Smooth muscle cell (in vitro differentiated cells): ENCODE results near the gene ITPRID2. TPM values are rescaled to one million over a fixed set of nuclear protein-coding genes. Genes with fewer than 3 reads are reported as not detected.
A peak's percentile ranks its signal among the peaks of the same experiment; 100 is the strongest.

Experiments used
- DNase-seq: peaks from one replicate; lab custom pipeline; 2025; ENCODE audit not compliant: unreplicated experiment; lab: John Stamatoyannopoulos, UW
- H2AFZ ChIP-seq: fragments of 200-600 bp; sonication (generic); 2 replicates; pipeline ENCODE4 v1.6.0; 2016; ENCODE audit warnings: antibody characterized with exemption, low read depth, mild to moderate bottlenecking
- H3F3A ChIP-seq: fragments of 200-600 bp; sonication (generic); 2 replicates; pipeline ENCODE4 v1.6.0; 2017; ENCODE audit warnings: antibody characterized with exemption, low read depth
- H3K27ac ChIP-seq: fragments of 200-600 bp; sonication (generic); 2 replicates; pipeline ENCODE4 v1.5.1; 2016; ENCODE audit warnings: low read depth, mild to moderate bottlenecking
- H3K27me3 ChIP-seq: fragments of 200-600 bp; sonication (generic); 2 replicates; pipeline ENCODE4 v1.6.1; 2016; ENCODE audit warnings: low read depth, mild to moderate bottlenecking
- H3K36me3 ChIP-seq: fragments of 200-600 bp; sonication (generic); 2 replicates; pipeline ENCODE4 v1.5.1; 2016; ENCODE audit warnings: low read depth
- H3K4me1 ChIP-seq: fragments of 200-600 bp; sonication (generic); 2 replicates; pipeline ENCODE4 v1.5.1; 2016; ENCODE audit warnings: low read depth
- H3K4me2 ChIP-seq: fragments of 200-600 bp; sonication (generic); 2 replicates; pipeline ENCODE4 v1.6.0; 2016; ENCODE audit warnings: mild to moderate bottlenecking
- H3K4me3 ChIP-seq: fragments of 200-600 bp; sonication (generic); 2 replicates; pipeline ENCODE4 v1.5.1; 2016; ENCODE audit warnings: mild to moderate bottlenecking
- H3K79me2 ChIP-seq: fragments of 200-600 bp; sonication (generic); 2 replicates; pipeline ENCODE4 v1.6.0; 2016; ENCODE audit warnings: low read depth, mild to moderate bottlenecking
- H3K9ac ChIP-seq: fragments of 200-600 bp; sonication (generic); 2 replicates; pipeline ENCODE4 v1.6.0; 2016; ENCODE audit warnings: low read depth
- H3K9me3 ChIP-seq: fragments of 200-600 bp; sonication (generic); replicated peaks from 2 replicates; pipeline ENCODE4 v1.5.1; 2016; ENCODE audit warnings: low read depth
- H4K20me1 ChIP-seq: fragments of 200-600 bp; sonication (generic); 2 replicates; pipeline ENCODE4 v1.6.0; 2016; ENCODE audit warnings: low read depth
- WGBS: methylation state at CpG from one replicate; pipeline ENCODE4 v1.1.7; 2016; ENCODE audit warnings: low lambda C conversion rate; 5-methylcytosine and 5-hydroxymethylcytosine counted together
- polyA plus RNA-seq: library from polyadenylated mRNA; unstranded; fragments of >200 nt; fragmentation: Nextera tagmentation; extraction: Ambion mirVana; gene quantifications from 2 replicates; pipeline ENCODE4 v1.2.1, GENCODE V29; 2016
- total RNA-seq: library from RNA; depleted of rRNA; stranded (reverse); fragments of >200 nt; gene quantifications from 2 replicates; pipeline ENCODE4 v1.2.3, GENCODE V29; 2014
- TF ChIP-seq, protein P1 (sequence below): fragments of 200-600 bp; sonication (generic); IDR thresholded peaks from 2 replicates; pipeline ENCODE4 v1.5.1; 2017; ENCODE audit warnings: borderline replicate concordance, mild to moderate bottlenecking, antibody characterized with exemption; ENCODE audit not compliant: insufficient read depth, poor library complexity, severe bottlenecking

ITPRID2 gene
- total and polyA plus RNA-seq, 2 experiments from 2014 or later: 28.2 to 556 TPM

DNA sequence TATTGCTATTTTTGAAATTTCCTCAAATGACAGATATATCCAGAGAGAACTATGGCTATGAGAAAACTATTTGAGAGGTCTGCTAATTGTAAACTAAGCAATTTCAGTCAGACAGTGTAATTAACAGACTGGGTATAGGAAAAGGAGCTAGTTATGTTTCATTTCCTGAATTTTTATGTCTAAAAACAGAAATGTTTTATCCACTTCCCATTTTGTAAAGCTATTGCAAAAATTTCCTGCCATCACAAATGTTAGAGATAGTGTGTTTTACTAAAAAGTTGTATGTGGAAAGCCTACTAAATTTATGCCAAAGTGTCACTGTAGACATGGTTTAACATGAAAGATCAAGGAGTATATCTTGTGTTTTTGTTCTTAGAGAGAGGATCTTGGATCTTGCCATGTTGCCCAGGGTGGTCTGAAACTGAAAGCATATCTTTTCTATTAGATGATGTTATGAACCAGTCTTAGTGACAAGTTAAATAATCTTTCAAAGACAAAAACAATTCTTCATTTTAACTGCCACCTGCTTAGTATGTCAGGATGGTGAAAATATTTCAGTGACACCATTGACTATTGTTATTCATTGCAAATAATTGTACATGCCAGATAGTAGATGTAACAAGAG, 40.5 kb upstream of the ITPRID2 start:
- TF ChIP-seq, protein P1, sequence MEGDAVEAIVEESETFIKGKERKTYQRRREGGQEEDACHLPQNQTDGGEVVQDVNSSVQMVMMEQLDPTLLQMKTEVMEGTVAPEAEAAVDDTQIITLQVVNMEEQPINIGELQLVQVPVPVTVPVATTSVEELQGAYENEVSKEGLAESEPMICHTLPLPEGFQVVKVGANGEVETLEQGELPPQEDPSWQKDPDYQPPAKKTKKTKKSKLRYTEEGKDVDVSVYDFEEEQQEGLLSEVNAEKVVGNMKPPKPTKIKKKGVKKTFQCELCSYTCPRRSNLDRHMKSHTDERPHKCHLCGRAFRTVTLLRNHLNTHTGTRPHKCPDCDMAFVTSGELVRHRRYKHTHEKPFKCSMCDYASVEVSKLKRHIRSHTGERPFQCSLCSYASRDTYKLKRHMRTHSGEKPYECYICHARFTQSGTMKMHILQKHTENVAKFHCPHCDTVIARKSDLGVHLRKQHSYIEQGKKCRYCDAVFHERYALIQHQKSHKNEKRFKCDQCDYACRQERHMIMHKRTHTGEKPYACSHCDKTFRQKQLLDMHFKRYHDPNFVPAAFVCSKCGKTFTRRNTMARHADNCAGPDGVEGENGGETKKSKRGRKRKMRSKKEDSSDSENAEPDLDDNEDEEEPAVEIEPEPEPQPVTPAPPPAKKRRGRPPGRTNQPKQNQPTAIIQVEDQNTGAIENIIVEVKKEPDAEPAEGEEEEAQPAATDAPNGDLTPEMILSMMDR: no peak
- Histone ChIP-seq H3K27ac (no peak overlapping the region), H3K9me3 (no peaks in the 10 kb centered on the region), H4K20me1 (no peaks in the 10 kb centered on the region), H3K79me2 (no peaks in the 10 kb centered on the region), H3K27me3 (no peaks in the 10 kb centered on the region), H3K4me1 (no peaks in the 10 kb centered on the region), H3K4me3 (no peak overlapping the region), H3K4me2 (no peak overlapping the region), H3K9ac (no peak overlapping the region), H3K36me3 (no peaks in the 10 kb centered on the region), H2AFZ (no peak overlapping the region), H3F3A (no peaks in the 10 kb centered on the region)
- no peak for DNase-seq

DNA sequence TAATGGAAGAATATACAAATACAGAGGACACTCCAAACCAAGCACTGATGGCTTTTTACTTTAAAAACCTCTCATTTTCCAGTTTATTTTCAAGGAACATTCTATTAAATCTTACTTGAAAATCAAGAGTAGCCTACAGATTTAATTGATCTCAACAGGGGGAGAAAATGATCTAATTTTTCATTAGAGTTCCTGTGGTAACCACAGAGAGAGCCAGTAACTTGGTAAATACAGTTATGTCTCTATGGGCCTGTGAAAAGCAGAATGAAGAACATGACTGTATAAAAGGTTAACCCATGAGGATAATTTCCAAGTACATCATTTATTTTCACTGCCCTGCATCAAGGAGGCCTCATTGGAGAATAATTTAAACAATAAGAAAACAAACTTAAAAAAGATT, 39.8 kb upstream of the ITPRID2 start:
- H3K27me3 ChIP-seq: no peaks in the 10 kb centered on the region
- no peaks in the 10 kb centered on the region for H3K4me1 ChIP-seq
- H3K36me3 ChIP-seq: no peaks in the 10 kb centered on the region
- H3K79me2 ChIP-seq: no peaks in the 10 kb centered on the region
- H3K4me2 ChIP-seq: no peak overlapping the region
- H2AFZ ChIP-seq: no peak overlapping the region
- no peak overlapping the region for H3K4me3 ChIP-seq
- no peaks in the 10 kb centered on the region for H3K9me3 ChIP-seq
- no peak overlapping the region for H3K9ac ChIP-seq
- no peak for DNase-seq
- no peak overlapping the region for H3K27ac ChIP-seq
- no peaks in the 10 kb centered on the region for H4K20me1 ChIP-seq
- TF ChIP-seq, protein P1: no peak
- no peaks in the 10 kb centered on the region for H3F3A ChIP-seq

DNA sequence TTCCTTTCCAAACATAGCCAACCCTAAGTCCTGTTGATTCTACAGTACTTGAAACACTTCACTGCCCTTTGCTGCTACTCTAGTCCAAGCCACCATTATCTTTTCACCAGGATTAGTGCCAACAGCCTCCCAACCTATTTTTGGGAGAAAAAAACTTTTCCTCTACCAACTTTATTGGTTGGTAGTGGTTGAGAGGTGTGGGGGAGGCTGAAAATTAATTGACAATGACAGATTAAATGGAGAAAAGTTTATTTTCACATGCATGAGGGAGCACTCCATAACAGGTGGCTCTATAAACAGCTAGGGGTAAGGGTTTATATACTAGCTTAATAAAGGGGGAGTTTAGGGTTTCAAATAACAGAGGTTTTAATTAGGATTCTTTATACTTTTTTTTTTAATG, 37.8 kb upstream of the ITPRID2 start:
- Histone ChIP-seq H3K4me2 (no peak overlapping the region), H3K9ac (no peak overlapping the region), H4K20me1 (no peaks in the 10 kb centered on the region), H2AFZ (no peak overlapping the region), H3K27ac (no peak overlapping the region), H3K27me3 (no peaks in the 10 kb centered on the region), H3K79me2 (no peaks in the 10 kb centered on the region), H3K36me3 (no peaks in the 10 kb centered on the region), H3K4me1 (no peaks in the 10 kb centered on the region), H3F3A (peaks cover 3% of the 10 kb centered on the region), H3K9me3 (no peaks in the 10 kb centered on the region), H3K4me3 (no peak overlapping the region)
- no peak for DNase-seq
- TF ChIP-seq, protein P1: no peak

DNA sequence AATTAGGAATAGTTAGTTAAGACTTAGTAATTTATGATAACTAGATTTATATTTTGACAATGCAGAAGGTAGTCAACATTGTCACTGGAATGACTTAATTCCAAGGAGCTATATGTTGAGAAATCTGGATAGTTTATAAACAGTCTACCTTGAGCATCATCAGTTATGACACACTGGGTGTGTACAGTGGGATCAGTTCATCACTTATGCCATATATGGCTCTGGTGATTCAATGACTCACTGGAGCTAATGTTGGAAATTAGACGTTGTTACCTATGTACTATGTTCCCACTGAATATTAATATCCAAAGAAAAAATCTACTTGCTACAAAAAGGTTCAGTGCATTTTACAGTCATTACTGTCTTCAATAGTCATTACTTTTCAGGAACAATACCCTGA, 34.0 kb upstream of the ITPRID2 start:
- no peak overlapping the region for H3K9ac ChIP-seq
- peak overlapping the region; percentile 52 for H3K27ac ChIP-seq
- no peak overlapping the region for H3K4me3 ChIP-seq
- TF ChIP-seq, protein P1: no peak
- H3K4me2 ChIP-seq: no peak overlapping the region
- no peak for DNase-seq
- no peaks in the 10 kb centered on the region for H3K36me3 ChIP-seq
- H3K4me1 ChIP-seq: no peaks in the 10 kb centered on the region
- H3F3A ChIP-seq: peaks cover 3% of the 10 kb centered on the region
- 77% methylated on average over 1 of the region's 1 CpG for WGBS
- H3K79me2 ChIP-seq: no peaks in the 10 kb centered on the region
- H3K9me3 ChIP-seq: no peaks in the 10 kb centered on the region
- no peaks in the 10 kb centered on the region for H3K27me3 ChIP-seq
- H4K20me1 ChIP-seq: no peaks in the 10 kb centered on the region
- no peak overlapping the region for H2AFZ ChIP-seq
